Stimulated activated CD4-positive, alpha-beta T cell treated with anti-CD3 and anti-CD28 coated beads, TNF-alpha, amount 100 ng/mL, for 4 hours (primary cell): ENCODE measurements around the gene PHC2.

ENCODE experiments used
- DNase-seq, 3 experiments: peaks; one replicate each; pipeline ENCODE4 v3.0.0-alpha.2; 2020; ENCODE audit warnings: low read depth in 3 of 3

Gene PHC2

DNA sequence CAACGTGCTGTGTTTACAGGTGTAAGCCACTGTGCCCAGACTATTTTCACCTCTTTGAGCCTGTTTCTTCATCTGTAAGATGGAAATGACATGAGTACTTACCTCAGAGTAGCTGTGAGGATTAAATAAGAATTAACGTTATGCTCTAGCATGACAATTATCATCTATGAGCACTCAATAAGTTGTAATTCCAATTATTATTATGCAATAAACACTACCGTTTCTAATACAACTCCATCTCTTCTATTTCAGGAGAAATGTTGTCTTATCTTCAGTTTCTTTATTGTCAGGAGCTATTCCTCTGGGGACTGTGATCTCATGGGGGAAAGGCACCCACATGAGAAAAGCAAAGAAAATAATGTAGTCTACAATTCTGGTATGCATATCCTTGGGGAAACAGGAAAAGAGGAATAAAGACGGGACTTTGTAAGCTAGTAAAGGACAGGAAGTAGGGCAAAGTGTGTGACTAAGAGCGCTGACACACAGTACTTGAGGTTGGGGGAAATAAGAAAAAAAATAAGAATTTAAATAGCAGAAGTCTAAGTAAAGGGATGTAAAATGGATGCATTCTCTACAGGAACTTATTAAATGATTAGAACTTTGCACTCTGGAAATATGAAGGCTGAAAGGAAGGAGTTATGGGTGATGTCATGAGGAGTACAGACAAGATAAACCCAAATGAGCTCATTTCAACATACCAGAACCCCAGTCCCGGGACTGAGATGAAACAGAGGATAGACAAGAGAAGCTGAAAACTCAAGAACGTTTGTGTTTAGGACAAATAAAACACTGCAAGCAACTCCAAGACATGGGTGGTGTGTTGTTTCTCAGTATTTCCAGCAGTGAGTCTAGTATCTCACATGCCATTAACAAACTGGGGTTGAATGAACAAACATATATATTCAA is 9.8 kb downstream of the PHC2 start:
- no peak for DNase-seq

GRCh38 chr1:33418811-33419210 is 12.1 kb downstream of the PHC2 start:
- no peak for DNase-seq

GRCh38 chr1:33414879-33415278 is 16.0 kb downstream of the PHC2 start:
- DNase-seq = no peak

- no peak for DNase-seq
These were observed 20.7 kb downstream of the PHC2 start for GRCh38 chr1:33410091-33410701.

DNA sequence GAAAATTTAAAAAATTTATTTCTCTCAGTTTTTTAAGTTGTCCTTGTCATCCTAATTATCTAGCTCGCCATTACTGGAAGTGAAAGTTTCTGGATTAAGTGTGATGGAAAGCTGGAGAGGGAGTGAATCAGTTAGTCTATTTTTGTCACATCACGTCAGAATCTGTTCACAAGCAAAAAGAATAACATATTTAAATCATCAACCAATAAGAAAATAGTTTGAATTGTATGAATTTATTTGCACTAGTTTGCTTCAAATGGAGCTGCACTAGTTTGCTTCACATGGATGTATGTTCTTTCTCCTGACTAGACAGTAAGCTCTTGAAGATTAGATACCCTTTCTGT is 22.8 kb downstream of the PHC2 start:
- no peak for DNase-seq

GRCh38 chr1:33407352-33408092 is 23.4 kb downstream of the PHC2 start:
- DNase-seq = no peak

DNA sequence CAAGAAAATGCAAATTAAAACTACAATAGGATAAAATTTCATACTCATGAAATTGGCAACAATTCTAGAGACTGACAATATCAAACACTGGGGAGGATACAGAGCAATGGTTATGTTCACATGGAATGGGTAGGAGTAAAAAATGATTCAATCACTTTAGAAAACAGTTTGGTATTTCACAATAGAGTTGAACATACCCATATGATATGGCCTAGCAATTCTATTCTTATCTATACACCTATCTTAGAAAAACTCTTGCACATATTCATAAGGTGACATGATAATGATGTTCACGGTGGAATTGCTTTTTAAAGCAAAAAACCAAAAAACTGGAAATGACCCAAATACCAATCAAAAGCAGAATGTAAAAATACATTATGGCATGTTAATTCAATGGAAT is 28.7 kb downstream of the PHC2 start:
- no peak for DNase-seq

DNA sequence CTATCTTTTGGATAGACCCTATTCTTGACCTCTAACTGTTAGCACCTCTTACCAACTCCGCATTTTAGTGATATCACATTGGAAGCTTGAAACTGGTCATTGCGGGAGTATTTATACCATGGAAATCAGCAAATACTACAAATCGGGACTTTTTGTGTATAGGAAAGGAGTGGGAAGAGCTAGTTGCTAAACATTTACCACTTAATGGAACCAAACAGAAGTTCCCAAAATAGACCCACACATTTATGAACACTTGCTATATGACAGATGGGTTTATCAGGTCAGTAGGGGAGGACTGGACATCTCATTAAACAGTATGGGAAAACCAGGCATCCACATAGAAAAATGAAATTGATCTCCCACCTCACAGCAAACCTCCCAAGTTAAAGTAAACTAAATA is 29.4 kb downstream of the PHC2 start:
- DNase-seq = no peak

- no peak for DNase-seq
These were observed 30.6 kb downstream of the PHC2 start for GRCh38 chr1:33400153-33400911.

- no peak for DNase-seq
These were observed 31.5 kb downstream of the PHC2 start for GRCh38 chr1:33399375-33399774.

DNA sequence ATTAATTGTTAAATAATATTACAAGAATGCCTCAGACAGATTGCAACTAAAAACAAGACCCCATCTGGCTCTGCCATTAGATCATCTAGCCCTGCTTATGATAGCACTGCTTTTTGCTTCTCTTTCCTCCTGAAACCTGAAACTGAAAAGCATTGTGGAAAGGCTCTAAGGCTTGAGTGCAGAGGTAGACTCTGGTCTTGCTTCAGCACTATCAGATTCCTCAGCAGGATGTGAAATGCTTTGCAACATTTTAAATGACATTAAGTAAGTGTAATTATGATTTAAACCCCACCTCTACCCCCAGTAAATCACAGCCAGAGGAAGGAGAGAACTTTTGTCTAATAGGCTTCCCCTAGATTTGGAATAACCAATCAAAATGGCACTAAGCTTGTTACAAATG is 32.9 kb downstream of the PHC2 start:
- no peak for DNase-seq

GRCh38 chr1:33397125-33397506 is 33.8 kb downstream of the PHC2 start:
- no peak for DNase-seq

GRCh38 chr1:33396188-33397124 is 34.4 kb downstream of the PHC2 start:
- no peak for DNase-seq

- DNase-seq = no peak
These were observed 36.1 kb downstream of the PHC2 start for GRCh38 chr1:33394770-33395169.

GRCh38 chr1:33393991-33394390 is 36.9 kb downstream of the PHC2 start:
- no peak for DNase-seq

DNA sequence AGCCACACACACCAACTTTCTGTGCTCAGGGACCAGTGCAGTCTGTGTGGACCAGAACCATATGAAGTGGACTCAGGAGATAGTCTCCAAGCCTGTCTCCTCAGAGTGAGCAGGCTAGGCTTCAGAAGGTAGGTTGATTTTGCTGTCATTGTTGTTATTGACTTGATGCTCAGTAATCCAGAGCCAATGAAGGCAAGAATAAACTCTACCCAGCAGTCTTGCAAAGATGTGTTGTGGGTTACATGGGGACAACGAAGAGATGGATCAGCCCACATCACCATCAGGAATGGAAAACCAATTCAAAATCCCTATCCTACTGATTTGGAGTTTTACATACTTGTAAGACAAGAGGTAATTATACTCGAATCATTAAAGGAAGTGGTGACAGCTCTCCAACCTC is 37.4 kb downstream of the PHC2 start:
- DNase-seq = no peak

- DNase-seq = no peak
These were observed 38.3 kb downstream of the PHC2 start for GRCh38 chr1:33392639-33393038.

- DNase-seq = no peak
These were observed 38.7 kb downstream of the PHC2 start for GRCh38 chr1:33392206-33392605.

DNA sequence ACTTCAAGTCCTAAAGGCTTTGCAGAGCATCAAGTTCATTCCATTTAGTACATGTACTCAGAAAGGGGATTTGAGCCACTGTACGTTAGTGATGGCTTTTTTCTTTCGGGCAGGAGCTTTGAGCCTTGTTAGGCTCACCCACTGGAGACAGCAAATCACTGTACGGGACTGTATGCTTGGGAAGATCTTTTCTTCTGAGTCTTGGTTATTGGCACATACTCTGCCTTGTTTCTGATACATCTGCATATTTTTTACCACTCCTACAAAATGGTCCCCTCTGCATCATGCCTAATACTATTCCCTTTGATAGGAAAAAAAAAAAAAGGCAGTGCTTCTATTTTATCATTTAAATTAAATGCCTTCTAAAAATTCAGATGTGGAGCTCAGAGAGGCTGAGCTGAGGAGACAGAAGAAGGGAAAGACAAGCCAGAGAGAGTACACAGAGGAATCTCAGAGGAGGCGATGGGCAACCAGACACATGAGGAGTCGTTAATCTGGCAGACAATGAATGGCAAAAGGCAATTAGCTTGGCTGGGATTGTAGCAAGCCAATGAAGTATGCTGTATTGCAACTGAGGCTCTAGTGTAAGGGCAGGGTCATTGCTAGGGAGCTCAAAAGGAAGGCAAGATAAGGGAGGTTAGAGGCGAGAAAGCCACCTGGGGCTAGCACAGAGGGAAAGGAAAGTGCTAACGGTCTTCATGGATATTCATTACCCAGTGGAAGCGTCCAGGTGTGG is 39.4 kb downstream of the PHC2 start:
- no peak for DNase-seq

GRCh38 chr1:33390542-33390941 is 40.4 kb downstream of the PHC2 start:
- no peak for DNase-seq
